Measurements from ENCODE around the gene PXDN. TPM values are rescaled to one million over a fixed set of nuclear protein-coding genes. Genes with fewer than 3 reads are reported as not detected.
A peak's percentile ranks its signal among the peaks of the same experiment; 100 is the strongest.

PXDN gene
- total RNA-seq, 1 donor from 2014 or later = 150 TPM

DNA sequence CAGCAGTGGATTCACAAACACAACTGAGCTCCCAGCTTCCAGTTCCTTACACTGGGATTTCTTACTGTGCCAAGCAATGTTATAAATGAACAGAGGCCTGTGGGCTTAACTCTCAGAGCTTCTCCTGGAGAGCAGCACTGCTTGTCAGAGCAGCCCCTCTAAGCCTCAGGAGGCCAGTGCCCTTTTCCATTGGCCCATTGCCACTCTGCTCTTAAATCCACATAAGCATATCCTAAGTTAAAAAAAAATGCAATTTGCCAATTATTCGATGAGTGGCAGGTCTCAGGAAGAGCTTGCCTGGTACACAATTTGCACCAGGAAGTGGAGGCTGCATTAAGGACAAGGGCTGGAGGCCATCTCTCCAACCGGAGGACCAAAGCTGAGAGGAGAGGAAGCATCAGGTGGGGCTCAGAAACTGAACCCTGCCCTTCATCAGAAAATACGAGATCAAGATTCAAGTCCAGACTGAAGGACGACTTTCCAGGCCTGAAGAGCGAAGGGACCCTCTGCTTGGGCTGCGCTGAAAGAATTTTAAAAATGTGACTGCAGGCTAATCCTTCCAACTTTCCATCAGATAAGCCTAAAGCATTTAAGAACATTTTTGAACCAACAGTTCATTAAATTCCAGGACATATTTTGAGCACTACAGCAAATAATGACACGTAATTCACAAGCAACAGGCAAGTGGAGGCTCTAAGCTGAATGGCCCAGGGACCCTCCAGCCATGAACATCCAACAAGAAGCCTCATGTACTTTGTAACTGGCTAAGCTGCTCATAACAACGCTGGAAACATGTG is 28.4 kb upstream of the PXDN start:
- H3K27ac Mint-ChIP-seq = no peak overlapping the region
- peaks cover 12% of the 10 kb centered on the region for H3K4me1 Mint-ChIP-seq (ENCODE audit: unreplicated experiment)
- H3K9me3 Mint-ChIP-seq = no peaks in the 10 kb centered on the region
- H3K4me3 Mint-ChIP-seq = no peak overlapping the region
- no peak for DNase-seq (ENCODE audit: extremely low spot score, unreplicated experiment)
- TF ChIP-seq, protein P1, sequence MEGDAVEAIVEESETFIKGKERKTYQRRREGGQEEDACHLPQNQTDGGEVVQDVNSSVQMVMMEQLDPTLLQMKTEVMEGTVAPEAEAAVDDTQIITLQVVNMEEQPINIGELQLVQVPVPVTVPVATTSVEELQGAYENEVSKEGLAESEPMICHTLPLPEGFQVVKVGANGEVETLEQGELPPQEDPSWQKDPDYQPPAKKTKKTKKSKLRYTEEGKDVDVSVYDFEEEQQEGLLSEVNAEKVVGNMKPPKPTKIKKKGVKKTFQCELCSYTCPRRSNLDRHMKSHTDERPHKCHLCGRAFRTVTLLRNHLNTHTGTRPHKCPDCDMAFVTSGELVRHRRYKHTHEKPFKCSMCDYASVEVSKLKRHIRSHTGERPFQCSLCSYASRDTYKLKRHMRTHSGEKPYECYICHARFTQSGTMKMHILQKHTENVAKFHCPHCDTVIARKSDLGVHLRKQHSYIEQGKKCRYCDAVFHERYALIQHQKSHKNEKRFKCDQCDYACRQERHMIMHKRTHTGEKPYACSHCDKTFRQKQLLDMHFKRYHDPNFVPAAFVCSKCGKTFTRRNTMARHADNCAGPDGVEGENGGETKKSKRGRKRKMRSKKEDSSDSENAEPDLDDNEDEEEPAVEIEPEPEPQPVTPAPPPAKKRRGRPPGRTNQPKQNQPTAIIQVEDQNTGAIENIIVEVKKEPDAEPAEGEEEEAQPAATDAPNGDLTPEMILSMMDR (conservative IDR thresholded peaks at IDR 0.05) = no peak
- no peaks in the 10 kb centered on the region for H3K36me3 Mint-ChIP-seq
- H3K27me3 Mint-ChIP-seq = peaks cover 12% of the 10 kb centered on the region

DNA sequence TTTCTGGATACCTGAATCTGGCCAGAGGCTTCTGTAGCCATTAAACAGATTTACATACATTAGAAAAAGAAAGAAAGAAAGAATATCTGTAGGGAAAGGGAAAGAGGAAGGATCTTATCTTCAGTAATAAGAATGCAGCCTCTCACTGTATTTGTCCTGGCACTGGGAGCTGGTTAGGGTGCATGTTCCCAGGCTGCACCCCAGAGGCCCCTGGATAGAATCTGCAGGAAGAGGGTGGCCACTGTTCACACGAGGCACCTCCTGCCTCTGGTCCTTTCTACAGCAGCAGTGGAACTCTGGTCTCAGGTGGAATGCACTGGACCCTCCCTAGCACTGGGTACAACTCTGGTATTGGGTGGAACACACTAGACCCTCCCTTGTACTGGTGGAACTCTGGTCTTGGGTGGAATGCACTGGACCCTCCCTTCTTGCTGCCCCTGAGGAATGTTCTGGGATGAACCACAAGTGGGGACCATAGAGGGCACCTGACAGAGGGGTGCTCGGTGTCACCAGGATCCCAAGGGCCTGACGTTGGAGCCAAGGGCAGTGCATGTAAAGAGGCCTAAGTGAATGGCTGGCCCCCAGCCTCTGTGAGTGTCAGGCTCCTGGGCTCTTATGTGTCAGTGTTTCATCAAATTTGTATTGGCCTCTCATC is 27.4 kb upstream of the PXDN start:
- no peak overlapping the region for H3K4me3 Mint-ChIP-seq
- no peaks in the 10 kb centered on the region for H3K9me3 Mint-ChIP-seq
- DNase-seq (ENCODE audit: extremely low spot score, unreplicated experiment) = no peak
- no peak overlapping the region for H3K27ac Mint-ChIP-seq
- peaks cover 11% of the 10 kb centered on the region for H3K27me3 Mint-ChIP-seq
- peaks cover 12% of the 10 kb centered on the region for H3K4me1 Mint-ChIP-seq (ENCODE audit: unreplicated experiment)
- TF ChIP-seq, protein P1 (conservative IDR thresholded peaks at IDR 0.05) = no peak
- no peaks in the 10 kb centered on the region for H3K36me3 Mint-ChIP-seq

DNA sequence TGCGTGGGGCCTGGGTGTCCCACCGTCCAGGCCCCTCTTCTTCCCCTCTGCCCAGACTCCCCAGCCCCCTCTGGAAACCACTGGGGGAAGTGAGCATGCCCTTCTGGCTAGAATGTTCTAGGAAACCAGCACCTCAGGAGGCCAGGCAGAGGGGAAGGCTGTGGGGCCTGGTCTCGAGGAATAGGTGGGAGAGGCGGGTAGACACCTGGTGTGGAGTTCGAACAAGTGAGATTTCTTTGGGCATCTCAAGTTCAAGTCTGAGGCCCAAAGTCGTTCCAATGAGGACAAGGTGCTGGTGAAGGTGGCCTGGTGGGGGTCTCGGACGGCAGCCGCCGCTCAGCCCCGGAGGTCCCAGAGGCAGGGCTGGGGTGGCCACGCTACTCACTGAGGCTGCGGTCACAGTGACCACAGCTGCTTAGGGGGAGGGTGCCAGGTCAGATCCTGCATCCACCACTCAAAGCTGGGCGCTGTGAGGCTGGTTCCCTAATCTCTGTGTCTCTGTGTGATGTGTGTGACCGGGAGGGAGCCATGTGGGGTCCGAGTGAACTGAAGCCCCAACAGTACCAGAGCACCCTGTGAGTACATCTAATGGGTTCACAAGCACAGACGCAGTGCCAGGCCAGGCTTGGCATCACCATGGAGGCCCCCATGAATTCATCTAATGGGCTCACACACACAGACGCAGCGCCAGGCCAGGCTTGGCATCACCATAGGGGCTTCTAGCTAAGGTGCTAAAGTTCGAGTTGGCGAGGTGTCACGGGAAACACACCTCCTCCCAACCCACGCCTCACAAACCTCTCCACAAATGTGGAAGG is 26.5 kb upstream of the PXDN start:
- H3K27me3 Mint-ChIP-seq = peaks cover 11% of the 10 kb centered on the region
- H3K4me3 Mint-ChIP-seq = no peak overlapping the region
- H3K4me1 Mint-ChIP-seq (ENCODE audit: unreplicated experiment) = peaks cover 12% of the 10 kb centered on the region
- no peaks in the 10 kb centered on the region for H3K36me3 Mint-ChIP-seq
- peak; percentile 60 for DNase-seq (ENCODE audit: extremely low spot score, unreplicated experiment)
- TF ChIP-seq, protein P1 (conservative IDR thresholded peaks at IDR 0.05) = no peak
- H3K9me3 Mint-ChIP-seq = no peaks in the 10 kb centered on the region
- no peak overlapping the region for H3K27ac Mint-ChIP-seq

DNA sequence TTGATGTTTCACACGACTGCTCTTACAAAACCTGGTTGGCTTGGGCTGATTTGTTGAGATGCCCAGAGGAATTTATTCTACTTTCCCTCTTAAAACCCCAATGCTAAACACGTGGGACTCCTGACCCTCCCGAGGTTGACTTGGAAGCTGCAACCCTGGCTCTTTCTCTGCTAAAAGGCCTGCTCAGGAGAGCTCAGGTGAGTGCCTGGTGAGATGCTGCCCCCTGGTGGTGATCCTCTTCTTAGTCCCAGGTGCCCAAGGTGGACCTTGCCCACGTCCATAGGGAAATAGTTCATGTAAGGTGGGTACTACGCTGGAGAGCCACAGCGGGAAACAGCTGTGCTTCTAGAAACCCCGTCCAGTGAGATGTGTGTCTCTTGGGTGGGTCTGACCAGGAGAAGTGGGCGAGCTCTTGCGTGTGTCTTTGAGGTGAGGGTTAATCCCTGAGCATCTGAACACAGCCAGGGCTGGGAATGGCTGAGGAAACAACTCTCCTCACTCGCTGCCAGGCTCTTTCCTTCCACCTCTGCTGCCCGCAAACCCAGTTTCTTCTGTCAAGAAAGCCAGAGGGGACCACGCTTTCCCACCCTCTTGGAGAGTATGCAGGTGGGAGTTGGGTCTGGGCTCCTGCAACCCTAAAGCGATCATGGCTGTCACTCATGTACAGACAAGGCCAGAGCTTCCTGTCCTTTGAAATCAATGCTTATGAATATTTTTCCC is 25.5 kb upstream of the PXDN start:
- Mint-ChIP-seq H3K36me3 (no peaks in the 10 kb centered on the region), H3K27ac (no peak overlapping the region), H3K9me3 (no peaks in the 10 kb centered on the region), H3K4me1 (ENCODE audit: unreplicated experiment) (peaks cover 12% of the 10 kb centered on the region), H3K4me3 (no peak overlapping the region), H3K27me3 (peaks cover 15% of the 10 kb centered on the region)
- TF ChIP-seq, protein P1 (conservative IDR thresholded peaks at IDR 0.05) = peak; percentile 88
- DNase-seq (ENCODE audit: extremely low spot score, unreplicated experiment) = peak; percentile 77

All from type B pancreatic cell (in vitro differentiated cells).